NB4 (cell line): Measurements from ENCODE around the gene ZDHHC21.

Experiments
- DNase-seq: peaks from one replicate; pipeline ENCODE4 v3.0.0; 2010; ENCODE audit warnings: low read depth
- H3K4me3 ChIP-seq: one replicate; pipeline ENCODE4 v1.5.1; 2011; ENCODE audit warnings: mild to moderate bottlenecking, low read depth, low read length, moderate library complexity
- CTCF ChIP-seq: IDR thresholded peaks from one replicate; pipeline ENCODE4 v1.5.1; 2012; ENCODE audit warnings: low read depth, low read length
- MYC ChIP-seq: IDR thresholded peaks from 2 replicates; pipeline ENCODE4 v1.6.1; 2011; ENCODE audit warnings: low read depth, low read length
- POLR2A ChIP-seq: IDR thresholded peaks from 2 replicates; pipeline ENCODE4 v1.6.1; 2011; ENCODE audit warnings: mild to moderate bottlenecking; ENCODE audit not compliant: insufficient read length; ENCODE audit errors: extremely low read depth
- TF ChIP-seq, protein P1 (sequence below): IDR thresholded peaks from 2 replicates; pipeline ENCODE4 v1.6.1; 2011; ENCODE audit warnings: low read depth, low read length

Gene ZDHHC21

GRCh38 chr9:14573319-14573718 lies 119.9 kb downstream of the ZDHHC21 start:
- TF ChIP-seq POLR2A (no peak), MYC (no peak), CTCF (no peak)
- TF ChIP-seq, protein P1, sequence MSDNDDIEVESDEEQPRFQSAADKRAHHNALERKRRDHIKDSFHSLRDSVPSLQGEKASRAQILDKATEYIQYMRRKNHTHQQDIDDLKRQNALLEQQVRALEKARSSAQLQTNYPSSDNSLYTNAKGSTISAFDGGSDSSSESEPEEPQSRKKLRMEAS: no peak
- H3K4me3 ChIP-seq: no peak overlapping the region
- DNase-seq: no peak

DNA sequence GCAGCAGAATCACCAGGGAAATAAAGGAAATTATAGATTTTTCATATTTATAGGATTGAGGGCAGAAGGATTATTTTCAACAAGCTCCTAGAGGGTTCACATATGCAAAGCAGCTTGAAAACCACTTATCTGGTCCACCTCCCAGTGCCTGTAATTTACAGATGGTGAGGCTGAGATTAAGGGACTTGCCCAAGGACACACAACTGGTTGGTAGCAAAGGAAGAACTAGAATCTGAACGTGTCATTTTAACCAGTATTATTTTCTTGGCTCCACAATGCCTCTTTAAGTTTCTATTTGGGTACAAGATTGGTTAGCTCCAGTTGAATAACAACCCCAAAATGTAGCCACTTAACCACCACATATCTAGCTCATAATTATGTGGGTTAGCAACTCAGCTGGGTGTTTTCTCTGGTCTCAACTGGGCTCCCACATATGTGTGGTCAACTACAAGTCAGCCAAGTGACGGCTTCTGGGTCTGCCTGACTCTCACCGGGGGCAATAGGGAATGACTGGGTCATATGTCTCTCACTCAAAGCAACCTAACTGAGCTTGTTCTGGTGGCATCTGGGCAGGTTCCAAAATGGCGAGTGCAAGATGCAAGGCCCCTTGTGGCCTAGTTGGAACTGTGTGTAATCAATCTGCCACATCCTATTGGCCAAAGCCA lies 127.7 kb downstream of the ZDHHC21 start:
- TF ChIP-seq POLR2A: no peak
- no peak for TF ChIP-seq CTCF
- no peak overlapping the region for H3K4me3 ChIP-seq
- DNase-seq: no peak

- no peak for DNase-seq
- no peak for TF ChIP-seq POLR2A
- TF ChIP-seq, protein P1: no peak
- TF ChIP-seq CTCF: no peak
- TF ChIP-seq MYC: no peak
- H3K4me3 ChIP-seq: no peak overlapping the region
These were observed 129.2 kb downstream of the ZDHHC21 start for GRCh38 chr9:14563902-14564624.

- no peak for DNase-seq
- TF ChIP-seq MYC (no peak), POLR2A (no peak), CTCF (no peak)
- TF ChIP-seq, protein P1: no peak
- no peak overlapping the region for H3K4me3 ChIP-seq
These were observed 131.3 kb downstream of the ZDHHC21 start for GRCh38 chr9:14561929-14562405.
